Neural crest cell (in vitro differentiated cells): Measurements from ENCODE around the gene PTPN4. TPM values are rescaled to one million over a fixed set of nuclear protein-coding genes. Genes with fewer than 3 reads are reported as not detected.
A peak's percentile ranks its signal among the peaks of the same experiment; 100 is the strongest.

Experiments used
- DNase-seq: peaks from one replicate; pipeline ENCODE4 v3.0.0; 2021; ENCODE audit warnings: low read depth, mixed read lengths, low spot score
- H3K27ac Mint-ChIP-seq: one replicate; pipeline ENCODE4 v1.8.0; 2021; ENCODE audit warnings: mild to moderate bottlenecking, mixed read lengths; ENCODE audit not compliant: unreplicated experiment
- H3K27me3 Mint-ChIP-seq: 2 replicates; pipeline ENCODE4 v1.8.0; 2021; ENCODE audit warnings: low read depth, mild to moderate bottlenecking, mixed read lengths
- H3K36me3 Mint-ChIP-seq: 2 replicates; pipeline ENCODE4 v1.8.0; 2021; ENCODE audit warnings: low read depth, mild to moderate bottlenecking, mixed read lengths
- H3K4me1 Mint-ChIP-seq: 2 replicates; pipeline ENCODE4 v1.8.0; 2021; ENCODE audit warnings: mixed read lengths
- H3K4me3 Mint-ChIP-seq: one replicate; pipeline ENCODE4 v1.8.0; 2021; ENCODE audit warnings: mild to moderate bottlenecking, mixed read lengths
- H3K9me3 Mint-ChIP-seq: 2 replicates; pipeline ENCODE4 v1.8.0; 2021; ENCODE audit warnings: mixed read lengths
- CTCF ChIP-seq: fragments of 200-600 bp; sonication (generic); conservative IDR thresholded peaks from 2 replicates; pipeline ENCODE4 v1.5.0; 2021; ENCODE audit warnings: antibody characterized with exemption, mild to moderate bottlenecking
- long read RNA-seq: library from polyadenylated mRNA; unstranded; transcript quantifications from one replicate; pipeline ENCODE4 v2.0.0, GENCODE V29; 2020
- total RNA-seq: library from RNA; stranded (reverse); gene quantifications from 2 replicates; pipeline ENCODE4 v1.2.1, GENCODE V29; 2021

The PTPN4 gene
- total RNA-seq = 39.3 and 46.8 TPM in 2 replicates
- long read RNA-seq, partial matches to known transcripts = 4 of 11 reads
- long read RNA-seq, other reads (novel, unspliced or antisense) = 7 of 11 reads

- H3K27me3 Mint-ChIP-seq = peaks cover 3% of the 10 kb centered on the region
- peaks cover 44% of the 10 kb centered on the region for H3K4me1 Mint-ChIP-seq
- no peaks in the 10 kb centered on the region for H3K36me3 Mint-ChIP-seq
- no peaks in the 10 kb centered on the region for H3K9me3 Mint-ChIP-seq
- peak; percentile 89 for DNase-seq
- peak within 1 kb of the TSS; percentile 96 for H3K4me3 Mint-ChIP-seq
- no peak for TF ChIP-seq CTCF
- peak within 1 kb of the TSS; percentile 97 for H3K27ac Mint-ChIP-seq
These were observed at the start of gene PTPN4 for GRCh38 chr2:119759451-119760236. TSS of gene PTPN4 (plus strand) at chr2:119759922. CDS start at chr2:119809854, 49,932 bp downstream.

- Mint-ChIP-seq H3K27me3 (no peaks in the 10 kb centered on the region), H3K4me3 (no peak overlapping the region), H3K27ac (no peak overlapping the region), H3K4me1 (no peaks in the 10 kb centered on the region), H3K36me3 (no peaks in the 10 kb centered on the region), H3K9me3 (no peaks in the 10 kb centered on the region)
- TF ChIP-seq CTCF = no peak
- no peak for DNase-seq
These were observed 49.4 kb upstream of the PTPN4 start for GRCh38 chr2:119710281-119710680.

- Mint-ChIP-seq H3K4me3 (no peak overlapping the region), H3K36me3 (no peaks in the 10 kb centered on the region), H3K27me3 (no peaks in the 10 kb centered on the region), H3K27ac (no peak overlapping the region), H3K9me3 (no peaks in the 10 kb centered on the region), H3K4me1 (no peaks in the 10 kb centered on the region)
- TF ChIP-seq CTCF = no peak
- no peak for DNase-seq
These were observed 48.4 kb upstream of the PTPN4 start for GRCh38 chr2:119711352-119711751.

GRCh38 chr2:119712571-119712970 is 47.2 kb upstream of the PTPN4 start:
- Mint-ChIP-seq H3K27ac (no peak overlapping the region), H3K27me3 (no peaks in the 10 kb centered on the region)
- no peak for TF ChIP-seq CTCF

GRCh38 chr2:119713819-119714490 is 45.8 kb upstream of the PTPN4 start:
- no peak for DNase-seq
- no peaks in the 10 kb centered on the region for H3K4me1 Mint-ChIP-seq
- TF ChIP-seq CTCF = no peak
- no peaks in the 10 kb centered on the region for H3K9me3 Mint-ChIP-seq
- H3K27ac Mint-ChIP-seq = no peak overlapping the region
- no peak overlapping the region for H3K4me3 Mint-ChIP-seq
- H3K36me3 Mint-ChIP-seq = no peaks in the 10 kb centered on the region
- no peaks in the 10 kb centered on the region for H3K27me3 Mint-ChIP-seq

More at GRCh38 chr2:119712571-119712970, 47.2 kb upstream of the PTPN4 start:
- Mint-ChIP-seq H3K4me3 (no peak overlapping the region), H3K9me3 (no peaks in the 10 kb centered on the region), H3K36me3 (no peaks in the 10 kb centered on the region), H3K4me1 (no peaks in the 10 kb centered on the region)
- DNase-seq = no peak
